Activated T-helper 1 cell treated with anti-CD3 and anti-CD28 coated beads, Interleukin-2, amount 50 U/mL, for 16 hours (primary cell): Measurements from ENCODE around the gene SLC46A3.
"Not testable (repeated sequence)": the region's sequence is repeated elsewhere in the genome, so short reads cannot be mapped to it uniquely, and the experiment has no call there.

Source experiments
- DNase-seq, 2 donors: peaks; one replicate each; pipeline ENCODE4 v3.0.0-alpha.2; 2020; ENCODE audit warnings: low read depth in 1 of 2, low spot score in 1 of 2

Gene SLC46A3

GRCh38 chr13:28683169-28683568, 35.6 kb downstream of the SLC46A3 start:
- not testable (repeated sequence) for DNase-seq

DNA sequence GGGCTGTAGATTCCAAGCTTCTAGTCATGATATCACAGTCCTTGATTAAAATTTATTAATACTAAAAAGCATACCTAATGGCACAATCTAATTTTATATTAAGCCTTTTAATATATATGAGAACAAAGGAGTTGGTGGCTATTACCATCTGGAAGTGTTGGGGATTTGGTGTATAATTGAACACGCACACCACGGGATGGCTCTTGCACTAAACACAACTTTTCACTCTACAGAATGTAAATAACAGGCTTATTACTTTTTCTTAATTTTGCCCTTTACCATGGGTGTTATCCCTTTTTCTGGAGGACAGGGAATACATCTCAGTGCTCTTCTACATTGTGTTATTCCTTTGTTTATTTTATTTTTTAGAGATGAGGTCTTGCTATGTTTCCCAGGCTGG, 38.2 kb downstream of the SLC46A3 start:
- DNase-seq: no peak

DNA sequence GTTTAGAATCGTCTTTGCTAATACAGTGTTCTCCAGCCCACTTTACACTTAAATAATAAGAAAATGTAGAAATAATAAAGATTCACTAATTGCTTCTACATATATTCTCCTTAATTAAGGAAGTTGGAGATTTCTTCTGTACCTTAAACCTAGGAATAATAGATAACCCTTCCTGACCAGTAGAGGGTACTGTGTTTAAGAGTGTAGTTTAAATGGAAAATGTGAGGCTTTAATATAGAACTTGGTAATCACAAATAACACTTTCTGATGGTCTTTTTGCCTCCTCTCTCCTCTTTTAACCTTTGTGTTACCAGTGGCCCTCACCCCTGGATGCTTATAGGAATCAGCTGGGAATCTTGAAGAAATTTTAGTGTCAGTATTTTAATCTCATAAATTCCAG, 39.1 kb downstream of the SLC46A3 start:
- DNase-seq: no peak

- DNase-seq: no peak
Observed at GRCh38 chr13:28678809-28679208, 40.0 kb downstream of the SLC46A3 start.

- DNase-seq: no peak
Observed at GRCh38 chr13:28671126-28671792, 47.5 kb downstream of the SLC46A3 start.

DNA sequence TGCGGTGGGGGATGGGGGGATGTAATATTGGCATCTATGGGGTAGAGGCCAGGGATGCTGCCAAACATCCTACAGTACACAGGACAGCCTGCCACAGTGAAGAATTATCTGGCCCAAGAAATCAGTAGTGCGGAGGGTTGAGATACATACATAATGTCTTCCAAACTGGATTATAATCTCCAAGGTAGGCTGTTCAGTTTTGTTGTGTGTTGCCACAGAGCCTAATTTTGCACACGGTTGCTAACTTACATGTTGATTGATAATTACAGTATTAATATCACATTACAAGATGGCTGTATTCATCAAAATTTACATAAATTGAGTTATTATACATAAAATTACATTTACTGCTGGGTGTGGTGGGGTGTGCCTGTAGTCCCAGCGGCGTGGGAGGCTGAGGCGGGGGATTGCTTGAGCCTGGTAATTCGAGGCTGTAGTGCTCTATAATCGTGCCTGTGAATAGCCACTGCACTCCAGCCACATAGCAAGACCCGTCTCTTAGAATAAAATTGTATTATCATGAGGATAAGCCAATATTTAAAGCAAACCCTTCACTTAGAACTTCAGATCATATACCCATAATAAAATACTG, 51.8 kb downstream of the SLC46A3 start:
- no peak for DNase-seq

DNA sequence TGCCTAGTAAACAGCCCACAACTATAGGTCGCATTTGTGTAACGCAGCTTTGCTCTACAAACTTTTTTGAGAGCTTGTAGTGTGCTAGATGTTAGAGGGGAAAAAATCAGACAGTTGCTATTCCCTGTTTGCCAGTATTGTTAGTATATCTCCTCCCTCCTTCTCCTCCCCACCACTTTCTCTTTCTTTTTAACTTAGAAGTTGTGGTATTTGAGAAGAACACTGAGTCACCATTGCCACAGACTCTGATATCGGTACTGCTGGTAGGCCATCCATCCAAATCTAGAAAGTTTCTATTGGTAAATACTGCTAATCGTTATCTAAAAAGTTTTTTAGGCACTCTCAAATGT, 59.2 kb downstream of the SLC46A3 start:
- no peak for DNase-seq

GRCh38 chr13:28658796-28659620, 59.8 kb downstream of the SLC46A3 start, which contains the start of gene POMP:
Gene POMP (plus strand): TSS chr13:28659130. CDS start chr13:28659185, 55 bp downstream.
- peak; percentile 88 to 89 for DNase-seq

DNA sequence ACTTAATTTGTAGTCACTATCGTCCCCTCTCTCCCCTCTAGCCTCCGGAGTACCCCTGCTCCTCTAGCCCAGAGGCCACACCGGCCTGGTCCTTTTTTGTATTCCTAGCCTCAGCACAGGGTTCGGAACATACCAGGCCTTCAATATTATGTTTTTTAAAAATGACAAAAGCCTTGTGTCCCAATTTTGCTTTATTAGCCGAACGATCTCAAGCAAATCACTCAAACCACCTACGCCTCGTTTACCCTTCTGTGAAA, 60.3 kb downstream of the SLC46A3 start:
- DNase-seq: no peak

GRCh38 chr13:28657784-28658538, 60.8 kb downstream of the SLC46A3 start:
- DNase-seq: no peak

GRCh38 chr13:28655561-28655960, 63.2 kb downstream of the SLC46A3 start:
- DNase-seq: no peak

DNA sequence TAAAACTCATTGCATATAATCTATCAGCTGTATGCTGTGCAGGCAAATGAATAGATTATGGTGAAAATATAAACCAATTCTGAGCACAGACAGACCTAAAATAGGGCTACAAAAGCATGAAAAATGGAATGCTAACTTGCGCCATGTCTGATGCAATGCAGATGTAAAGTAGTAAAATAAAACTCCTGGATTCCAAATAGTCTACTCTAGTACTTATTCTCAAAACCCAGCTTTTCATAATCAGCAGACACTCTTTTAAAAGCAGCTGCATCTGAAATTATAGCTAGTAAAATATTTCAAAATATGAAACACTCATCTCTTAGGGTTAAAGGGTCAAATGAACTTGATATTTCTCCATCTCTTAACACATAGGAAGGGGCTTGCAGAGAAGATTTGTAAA, 64.5 kb downstream of the SLC46A3 start:
- no peak for DNase-seq

GRCh38 chr13:28653111-28653510, 65.7 kb downstream of the SLC46A3 start:
- no peak for DNase-seq

DNA sequence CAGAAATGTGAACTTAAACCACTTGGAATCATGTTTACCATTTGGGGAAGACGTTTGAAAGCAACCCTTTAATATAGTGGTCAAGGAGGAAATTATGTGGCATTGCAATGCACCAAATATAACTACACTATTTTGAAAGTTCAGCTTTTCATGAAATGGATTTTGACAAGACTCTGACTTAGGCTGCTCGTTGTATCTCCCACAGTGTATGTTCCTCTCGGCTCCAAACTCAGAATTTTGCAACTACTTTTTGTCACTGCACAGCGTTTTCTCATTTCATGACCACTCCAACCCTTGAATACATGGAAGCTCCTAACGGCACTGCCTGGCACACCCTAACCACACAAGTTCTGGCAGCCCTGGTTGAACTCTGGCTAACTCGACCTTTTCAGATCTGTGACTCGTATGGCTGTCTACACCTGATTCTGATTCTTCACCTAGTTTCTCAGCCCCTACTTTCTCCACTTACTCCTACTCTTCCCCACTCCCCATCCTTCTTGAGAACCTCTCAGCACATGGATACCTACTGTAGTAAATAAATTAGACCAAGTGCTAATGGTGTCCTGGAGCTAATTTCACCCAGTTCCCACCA, 66.9 kb downstream of the SLC46A3 start:
- no peak for DNase-seq

GRCh38 chr13:28650284-28650683, 68.5 kb downstream of the SLC46A3 start:
- DNase-seq: no peak
